ES-I3 (cell line): ENCODE data around the gene LLGL1.
"Not testable (repeated sequence)": the region's sequence is repeated elsewhere in the genome, so short reads cannot be mapped to it uniquely, and the experiment has no call there.

Source experiments
- H3K36me3 ChIP-seq: 2 replicates; pipeline ENCODE4 v1.6.1; 2013; ENCODE audit warnings: mild to moderate bottlenecking, low read length, control low read depth, moderate library complexity; ENCODE audit not compliant: insufficient read depth
- H3K4me1 ChIP-seq: 2 replicates; pipeline ENCODE4 v1.6.1; 2013; ENCODE audit warnings: mild to moderate bottlenecking, control low read depth, low read length; ENCODE audit not compliant: insufficient read depth
- H3K9ac ChIP-seq: 2 replicates; pipeline ENCODE4 v1.6.1; 2013; ENCODE audit warnings: low read depth, mild to moderate bottlenecking, low read length, moderate library complexity
- H3K9me3 ChIP-seq: 2 replicates; pipeline ENCODE4 v1.6.1; 2013; ENCODE audit warnings: mild to moderate bottlenecking, low read length, moderate library complexity; ENCODE audit not compliant: control insufficient read depth, insufficient read depth

Gene LLGL1

DNA sequence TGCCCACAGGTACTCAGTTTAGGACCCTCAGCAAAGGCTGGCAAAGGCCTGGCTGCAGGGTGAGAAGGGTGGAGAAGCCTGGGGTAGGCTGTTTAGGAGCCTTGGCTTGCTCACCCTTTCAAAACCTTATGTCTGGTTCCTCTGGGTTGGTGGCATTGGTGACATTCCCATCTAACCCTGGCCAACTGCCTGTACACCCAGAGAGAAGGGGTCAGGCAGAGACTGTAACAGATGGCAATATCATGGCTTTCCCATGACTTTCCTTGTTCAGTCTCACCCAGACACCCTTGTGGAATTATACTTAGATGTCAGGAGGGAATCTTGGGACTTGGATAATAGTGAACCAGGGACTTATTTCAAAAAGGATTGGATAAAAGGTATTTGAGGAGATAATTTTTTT, 18.5 kb upstream of the LLGL1 start:
- H3K9ac ChIP-seq = no peak overlapping the region
- peaks cover 11% of the 10 kb centered on the region for H3K4me1 ChIP-seq
- H3K9me3 ChIP-seq = no peaks in the 10 kb centered on the region
- peaks cover 18% of the 10 kb centered on the region for H3K36me3 ChIP-seq

DNA sequence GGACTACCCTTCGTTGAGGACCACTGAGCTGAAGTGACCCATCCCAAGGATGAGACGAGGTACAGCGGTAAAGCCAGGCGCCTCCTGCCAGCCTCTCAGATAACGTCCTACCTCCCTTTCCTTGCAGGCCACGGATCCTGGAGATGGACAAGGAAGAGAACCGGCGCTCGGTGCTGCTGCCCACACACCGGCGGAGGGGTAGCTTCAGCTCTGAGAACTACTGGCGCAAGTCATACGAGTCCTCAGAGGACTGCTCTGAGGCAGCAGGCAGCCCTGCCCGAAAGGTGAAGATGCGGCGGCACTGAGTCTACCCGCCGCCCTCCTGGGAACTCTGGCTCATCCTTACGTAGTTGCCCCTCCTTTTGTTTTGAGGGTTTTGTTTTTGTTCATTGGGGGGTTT, 17.3 kb upstream of the LLGL1 start:
- Histone ChIP-seq H3K9me3 (no peaks in the 10 kb centered on the region), H3K36me3 (peaks cover 18% of the 10 kb centered on the region), H3K4me1 (peaks cover 5% of the 10 kb centered on the region), H3K9ac (no peak overlapping the region)

DNA sequence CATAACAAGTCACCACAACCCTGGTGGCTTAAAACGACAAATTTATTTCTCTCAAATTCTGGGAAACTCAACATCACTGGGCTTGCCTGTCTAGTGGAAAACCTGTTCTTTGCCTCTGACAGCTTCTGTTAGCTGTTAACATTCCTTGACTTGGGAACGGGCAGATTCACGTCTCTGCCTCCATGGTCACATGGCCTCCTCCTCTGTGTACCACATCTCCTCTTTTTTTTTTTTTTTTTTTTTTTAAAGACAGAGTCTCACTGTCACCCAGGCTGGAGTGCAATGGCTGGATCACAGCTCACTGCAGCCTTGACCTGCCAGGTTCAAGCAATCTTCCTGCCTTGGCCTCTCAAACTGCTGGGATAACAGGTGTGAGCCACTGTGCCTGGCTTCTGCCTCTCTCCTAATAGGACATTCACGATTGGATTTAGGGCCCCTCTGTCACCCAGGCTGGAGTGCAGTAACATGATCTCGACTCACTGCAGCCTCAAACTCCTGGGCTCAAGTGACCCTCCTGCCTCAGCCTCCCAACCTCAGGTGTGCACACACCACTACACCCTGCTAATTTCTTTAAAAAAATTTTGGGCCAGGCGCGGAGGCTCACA, 11.7 kb upstream of the LLGL1 start:
- Histone ChIP-seq H3K9me3 (no peaks in the 10 kb centered on the region), H3K36me3 (peaks cover 14% of the 10 kb centered on the region), H3K4me1 (0 out of 2 replicates have a peak, but pooled peaks cover 3% of the 10 kb centered on the region), H3K9ac (no peak overlapping the region)

DNA sequence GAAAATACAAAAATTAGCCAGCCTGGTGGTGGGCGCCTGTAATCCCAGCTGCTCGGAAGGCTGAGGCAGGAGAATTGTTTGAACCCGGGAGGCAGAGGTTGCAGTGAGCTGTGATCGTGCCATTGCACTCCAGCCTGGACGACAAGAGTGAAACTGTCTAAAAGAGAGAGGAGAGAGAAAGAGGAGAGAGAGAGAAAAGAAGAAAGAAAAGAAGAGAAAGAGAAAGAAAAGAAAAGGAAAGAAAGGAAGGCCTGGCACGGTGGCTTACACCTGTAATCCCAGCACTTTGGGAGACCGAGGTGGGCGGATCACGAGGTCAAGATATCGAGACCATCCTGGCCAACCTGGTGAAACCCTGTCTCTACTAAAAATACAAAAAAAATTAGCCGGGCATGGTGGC, 8.5 kb upstream of the LLGL1 start:
- not testable (repeated sequence) for H3K9ac ChIP-seq, H3K4me1 ChIP-seq, H3K36me3 ChIP-seq, H3K9me3 ChIP-seq

DNA sequence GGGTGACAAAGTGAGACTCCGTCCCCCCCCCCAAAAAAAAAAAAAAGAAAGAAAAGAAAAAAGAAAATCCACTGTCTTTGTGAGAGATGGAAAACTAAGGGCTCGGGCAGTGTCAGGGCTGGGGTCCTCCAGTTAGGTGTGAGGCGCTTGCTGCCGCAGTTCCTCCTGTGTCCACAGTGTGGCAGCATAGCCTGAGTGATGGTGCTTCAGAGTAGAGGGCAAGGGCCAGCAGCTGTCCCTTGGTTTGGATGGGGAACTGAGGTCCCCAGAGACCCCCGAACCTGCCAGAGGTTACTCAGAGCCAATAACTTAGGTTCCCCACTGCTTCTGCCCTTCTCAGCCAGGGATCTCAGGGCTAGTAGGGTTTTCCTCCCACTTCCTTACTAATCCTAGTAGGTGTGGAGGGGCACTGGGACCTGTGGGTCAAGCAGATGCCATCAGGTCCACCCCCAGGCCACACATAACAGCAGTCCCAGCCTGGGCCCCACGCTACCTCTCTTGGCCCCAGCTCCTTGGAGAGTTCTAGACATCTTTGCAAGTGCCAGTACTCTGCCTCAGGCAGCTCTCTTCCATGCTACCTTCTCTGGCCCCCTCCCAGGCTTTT, 7.9 kb upstream of the LLGL1 start:
- Histone ChIP-seq H3K9ac (no peak overlapping the region), H3K36me3 (no peaks in the 10 kb centered on the region), H3K9me3 (no peaks in the 10 kb centered on the region), H3K4me1 (0 out of 2 replicates have a peak, but pooled peaks cover 3% of the 10 kb centered on the region)

DNA sequence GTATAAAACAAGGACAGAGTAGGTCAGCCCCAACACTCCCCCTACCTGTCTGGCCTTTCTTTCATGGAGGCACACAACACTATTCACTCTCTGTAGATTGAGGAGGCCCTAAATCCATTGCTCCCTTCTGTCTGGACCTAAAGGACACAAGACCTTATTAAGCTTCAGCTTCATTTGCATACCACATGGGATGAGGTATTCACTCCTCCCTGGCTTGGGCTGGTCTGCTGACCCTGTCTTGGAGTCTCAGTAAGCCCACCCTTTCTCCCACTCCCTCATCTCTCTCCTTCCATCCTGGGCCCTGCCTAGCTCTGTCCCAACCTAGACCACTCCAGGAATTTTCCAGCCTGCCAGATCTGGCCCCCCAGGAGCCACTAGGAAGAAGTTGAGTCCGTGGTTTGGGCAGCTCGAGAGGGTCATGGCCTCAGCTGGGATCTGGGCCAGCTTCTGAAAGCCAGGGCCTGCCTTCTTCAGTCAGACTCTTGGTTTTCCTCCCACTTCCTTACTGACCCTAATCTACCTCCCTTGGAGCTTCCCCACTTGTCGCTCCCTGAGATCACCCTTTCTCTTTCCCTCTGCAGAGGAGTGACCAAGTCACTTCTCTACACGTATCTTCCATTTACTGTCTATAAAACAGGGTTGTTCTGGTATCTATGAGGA, 6.5 kb upstream of the LLGL1 start:
- Histone ChIP-seq H3K9me3 (no peaks in the 10 kb centered on the region), H3K9ac (no peak overlapping the region), H3K36me3 (no peaks in the 10 kb centered on the region), H3K4me1 (peaks cover 3% of the 10 kb centered on the region; the same call in 1 of the 2 replicates)

DNA sequence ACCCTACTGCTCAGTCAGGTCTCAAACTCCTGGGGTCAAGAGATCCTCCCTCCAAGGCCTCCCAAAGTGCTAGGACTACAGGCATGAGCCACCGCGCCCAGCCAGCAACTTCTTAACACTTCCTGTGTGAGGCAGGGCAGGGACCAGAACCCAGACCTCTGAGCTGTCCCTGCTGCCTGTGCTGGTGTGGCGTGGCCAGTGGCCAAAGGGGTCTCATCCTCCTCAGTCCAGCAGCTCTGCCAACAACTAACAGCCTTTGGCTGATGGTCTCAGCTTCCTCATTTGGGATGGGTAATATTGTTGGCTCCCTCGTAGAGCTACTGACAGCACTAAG, 1.4 kb upstream of the LLGL1 start:
- Histone ChIP-seq H3K9me3 (no peaks in the 10 kb centered on the region), H3K4me1 (peaks cover 6% of the 10 kb centered on the region), H3K9ac (peak overlapping the region; percentile 60), H3K36me3 (no peaks in the 10 kb centered on the region)

DNA sequence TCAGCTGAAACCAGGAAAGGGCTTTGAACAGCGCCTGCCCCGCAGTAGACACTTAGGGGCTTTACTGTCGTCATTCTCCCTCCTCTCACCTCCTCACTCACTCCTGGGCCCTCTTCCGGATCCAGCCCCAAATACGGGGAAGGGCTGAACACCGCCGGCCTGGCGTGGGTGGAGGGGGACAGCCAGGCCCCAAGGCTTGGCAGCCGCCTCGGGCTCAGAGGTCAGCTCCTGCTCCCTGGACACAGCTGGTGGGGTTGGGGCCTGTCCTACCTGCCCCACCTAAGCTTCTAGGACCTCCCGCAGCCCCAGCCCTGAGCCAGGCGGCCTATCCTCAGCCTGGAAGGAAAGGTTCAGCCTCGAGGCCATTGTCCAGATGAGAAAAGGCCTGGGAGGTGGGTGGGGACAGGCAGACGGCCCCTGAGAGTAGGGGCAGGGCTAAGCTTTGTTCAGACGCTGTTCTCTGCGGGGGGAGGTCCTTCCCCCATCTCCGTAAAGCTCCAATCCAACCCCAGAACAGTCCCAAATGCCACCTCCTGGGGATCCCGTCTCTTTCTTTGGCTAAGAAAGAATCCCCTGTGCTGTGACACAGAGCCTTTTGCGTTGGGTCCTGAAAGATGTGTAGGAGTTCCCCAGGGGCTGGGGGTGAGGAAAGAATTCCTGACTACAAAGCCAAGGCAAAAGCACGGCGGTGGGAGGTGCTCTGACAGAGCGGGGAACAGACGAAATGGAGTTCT, 881 bp upstream of the LLGL1 start:
- Histone ChIP-seq H3K4me1 (peaks cover 6% of the 10 kb centered on the region), H3K9ac (peak overlapping the region; percentile 60), H3K36me3 (no peaks in the 10 kb centered on the region), H3K9me3 (no peaks in the 10 kb centered on the region)

DNA sequence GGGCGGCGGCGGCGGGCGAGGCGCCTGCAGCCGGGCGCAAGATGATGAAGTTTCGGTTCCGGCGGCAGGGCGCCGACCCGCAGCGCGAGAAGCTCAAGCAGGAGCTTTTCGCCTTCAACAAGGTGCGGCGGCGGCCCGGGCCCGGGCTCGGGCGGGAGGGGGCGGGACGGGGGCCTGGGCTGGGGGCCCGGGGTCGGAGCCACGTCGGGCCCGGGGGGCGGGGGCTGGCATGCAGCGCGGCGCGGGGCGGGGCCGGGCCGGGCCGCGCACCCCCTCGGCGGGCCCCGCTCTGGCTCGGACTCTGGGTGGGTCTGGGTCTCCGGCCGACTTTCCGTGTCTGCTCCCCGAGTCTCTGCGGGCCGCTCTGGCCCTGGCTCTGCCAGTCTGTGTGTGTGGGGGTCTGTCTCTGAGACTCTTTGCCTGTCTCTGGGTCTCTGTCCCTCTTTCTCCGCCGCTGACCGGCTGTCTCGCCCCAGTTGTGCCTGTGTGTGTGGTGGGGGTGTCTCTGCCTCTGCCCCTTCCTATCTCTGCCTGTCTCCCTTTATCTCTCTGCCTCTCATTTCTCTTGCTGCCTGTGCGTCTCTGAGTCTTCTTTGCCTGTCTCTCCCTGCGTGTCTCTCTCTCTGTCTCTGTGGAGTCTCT, 328 bp downstream of the LLGL1 start:
- Histone ChIP-seq H3K9me3 (no peaks in the 10 kb centered on the region), H3K36me3 (no peaks in the 10 kb centered on the region), H3K4me1 (peaks cover 6% of the 10 kb centered on the region), H3K9ac (peak overlapping the region; percentile 99)

DNA sequence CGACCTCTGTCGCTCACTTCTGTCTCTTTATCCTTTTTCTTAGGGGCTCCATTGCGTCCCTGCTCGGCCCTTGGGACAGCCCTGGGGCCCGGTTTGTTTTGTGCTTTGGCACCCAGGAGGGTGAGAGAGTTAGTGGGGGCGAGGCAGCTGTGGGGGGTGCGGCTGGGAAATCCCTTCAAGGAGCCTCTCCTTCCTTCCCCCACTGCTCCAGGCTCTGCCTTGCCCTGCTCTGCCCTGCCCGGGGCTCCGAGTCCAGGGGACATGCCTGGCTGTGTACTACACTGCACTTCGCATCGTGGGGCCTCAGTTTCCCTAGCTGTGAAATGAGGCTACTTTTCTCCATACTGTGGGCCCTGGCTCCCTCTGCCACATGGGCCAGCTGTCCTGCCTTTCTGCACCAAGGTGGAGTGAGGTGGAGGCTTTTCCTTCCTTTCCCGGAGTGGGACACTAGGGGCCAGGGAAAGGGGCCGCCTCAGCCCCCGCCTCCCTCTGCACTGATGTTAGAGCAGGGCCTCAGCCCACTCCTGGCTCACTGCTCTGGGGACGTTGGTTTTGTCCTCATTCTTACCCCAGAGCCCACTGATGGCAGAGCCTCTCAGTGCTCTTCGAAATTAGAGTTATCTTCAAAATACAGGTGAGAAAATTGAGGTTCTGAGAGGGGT, 980 bp downstream of the LLGL1 start:
- Histone ChIP-seq H3K9me3 (no peaks in the 10 kb centered on the region), H3K4me1 (peaks cover 6% of the 10 kb centered on the region), H3K36me3 (no peaks in the 10 kb centered on the region), H3K9ac (peak overlapping the region; percentile 99)

DNA sequence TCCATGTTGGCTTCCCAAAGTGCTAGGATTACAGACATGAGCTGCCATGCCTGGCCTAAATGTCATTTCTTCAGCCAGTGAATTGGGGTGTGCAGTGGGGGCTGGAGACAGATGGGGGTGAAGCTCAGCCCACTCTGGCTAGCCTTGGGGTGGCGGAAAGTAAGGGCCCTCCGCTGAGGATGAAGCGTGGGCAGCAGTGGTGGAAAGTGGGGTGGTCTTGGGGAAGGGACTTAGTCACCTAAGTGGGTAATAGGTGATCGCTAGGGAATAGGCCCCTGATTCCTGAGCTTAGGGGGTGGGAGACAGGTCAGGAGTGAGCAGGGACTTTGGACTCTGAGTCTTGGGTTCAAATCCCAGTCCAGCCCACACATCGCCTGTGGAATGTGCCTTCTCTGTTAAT, 2.2 kb downstream of the LLGL1 start:
- peaks cover 6% of the 10 kb centered on the region for H3K4me1 ChIP-seq
- H3K9ac ChIP-seq = no peak overlapping the region
- H3K36me3 ChIP-seq = no peaks in the 10 kb centered on the region
- no peaks in the 10 kb centered on the region for H3K9me3 ChIP-seq

DNA sequence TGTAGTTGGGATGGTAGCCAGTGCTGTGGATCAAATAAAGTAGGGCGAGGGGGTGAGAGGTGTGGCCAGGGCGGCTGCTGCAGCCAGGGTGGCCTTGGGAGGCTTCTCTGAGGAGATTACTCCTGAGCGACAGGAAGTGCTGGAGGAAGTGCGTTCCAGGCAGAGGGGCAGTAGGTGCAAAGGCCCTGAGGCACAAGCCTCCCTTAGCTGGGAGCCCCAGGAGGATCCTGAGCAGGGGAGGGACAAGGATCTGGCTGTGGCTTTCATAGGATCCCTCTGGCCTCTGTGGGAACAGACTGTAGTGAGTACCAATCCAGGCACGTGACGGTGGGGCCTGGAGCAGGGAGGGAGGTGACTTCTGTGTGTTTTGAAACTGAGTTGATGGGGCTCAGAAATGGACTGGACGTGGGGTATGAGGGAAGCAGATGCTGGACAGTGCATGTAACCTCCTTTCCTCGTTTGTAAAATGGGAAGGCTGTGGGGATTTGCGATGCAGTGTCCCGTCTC, 2.8 kb downstream of the LLGL1 start:
- H3K36me3 ChIP-seq = no peaks in the 10 kb centered on the region
- H3K4me1 ChIP-seq = peaks cover 6% of the 10 kb centered on the region
- H3K9ac ChIP-seq = no peak overlapping the region
- no peaks in the 10 kb centered on the region for H3K9me3 ChIP-seq

DNA sequence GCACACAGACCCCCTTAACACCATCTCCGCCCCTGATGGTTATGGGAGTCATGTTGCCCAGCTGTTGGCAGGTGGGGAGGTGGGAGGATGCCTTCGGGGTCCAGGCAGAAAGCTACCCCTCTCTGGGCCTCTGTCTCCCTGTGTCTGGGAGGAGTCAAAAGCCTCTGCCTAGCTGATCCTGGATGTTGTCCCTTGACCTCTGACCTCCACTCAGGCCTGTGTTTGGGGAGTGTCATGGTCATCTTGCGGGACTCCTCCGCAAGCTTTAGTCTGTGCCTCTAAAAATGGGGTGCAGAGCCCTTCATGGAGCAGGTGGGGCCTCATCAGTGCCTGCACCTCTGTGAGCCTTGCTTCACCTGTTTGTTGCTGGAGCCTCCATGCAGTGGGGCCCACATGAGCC, 3.8 kb downstream of the LLGL1 start:
- H3K36me3 ChIP-seq = no peaks in the 10 kb centered on the region
- no peak overlapping the region for H3K9ac ChIP-seq
- H3K9me3 ChIP-seq = no peaks in the 10 kb centered on the region
- H3K4me1 ChIP-seq = peaks cover 6% of the 10 kb centered on the region; the same call in 1 of the 2 replicates

DNA sequence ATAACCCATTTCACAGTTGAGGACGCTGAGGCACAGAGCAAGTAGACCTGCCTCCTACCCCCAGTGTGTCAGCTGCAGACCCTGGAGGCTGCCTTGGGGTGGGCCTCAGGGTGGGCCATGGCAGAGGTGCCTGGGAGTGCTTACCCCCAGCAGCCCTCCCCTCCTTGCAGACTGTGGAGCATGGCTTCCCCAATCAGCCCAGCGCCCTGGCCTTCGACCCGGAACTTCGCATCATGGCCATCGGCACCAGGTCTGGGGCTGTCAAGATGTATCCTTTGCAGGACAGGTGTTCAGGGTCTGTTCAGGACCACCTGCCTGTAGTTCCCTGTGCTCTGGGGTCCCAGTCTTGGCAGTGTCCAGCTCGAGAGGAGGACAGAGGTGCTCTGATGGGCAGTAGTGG, 4.3 kb downstream of the LLGL1 start:
- H3K4me1 ChIP-seq = peaks cover 6% of the 10 kb centered on the region; the same call in 1 of the 2 replicates
- H3K36me3 ChIP-seq = no peaks in the 10 kb centered on the region
- H3K9ac ChIP-seq = no peak overlapping the region
- no peaks in the 10 kb centered on the region for H3K9me3 ChIP-seq
